Ovary (tissue), 3 donors: ENCODE results near the gene BCAN.

Source experiments
- CTCF ChIP-seq, 3 donors: fragments of 450-650 bp in 2 of 3; fragments of 200-600 bp in 1 of 3; IDR thresholded peaks; one replicate each; pipeline versions ENCODE4 v1.5.1 to v1.8.0; 2016 to 2022; ENCODE audit warnings: antibody characterized with exemption in 3 of 3, mild to moderate bottlenecking in 1 of 3
- POLR2A ChIP-seq: fragments of 450-650 bp; IDR thresholded peaks from one replicate; pipeline ENCODE4 v1.6.1; 2017; ENCODE audit warnings: antibody characterized with exemption, mild to moderate bottlenecking, moderate library complexity
- donor health status: DM: no; HTN: no; CAD: no.

DNA sequence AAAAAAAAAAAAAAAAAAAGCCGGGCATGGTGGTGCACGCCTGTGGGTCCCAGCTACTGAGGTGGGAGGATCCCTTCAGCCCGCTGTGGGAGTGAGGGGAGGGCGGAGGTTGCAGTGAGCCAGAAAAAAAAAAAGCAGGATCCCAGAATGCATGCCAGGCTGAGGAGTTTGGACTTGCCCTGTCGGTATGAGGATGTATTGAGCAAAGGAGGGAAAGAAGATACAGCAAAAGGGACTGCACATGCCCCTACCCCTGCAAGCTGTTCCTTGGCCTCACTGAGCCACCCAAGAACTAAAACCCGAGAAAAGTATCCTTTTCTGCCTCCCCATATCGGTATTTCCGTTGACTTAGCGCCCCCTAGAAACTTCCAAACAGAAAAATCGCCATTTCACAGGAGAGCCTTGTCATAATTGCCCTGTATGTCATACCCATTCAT, 39.3 kb upstream of the BCAN start:
- TF ChIP-seq CTCF (IDR thresholded peaks at IDR 0.05): no peak
- TF ChIP-seq POLR2A: no peak
